ENCODE results near the gene FAM111A. TPM values are rescaled to one million over a fixed set of nuclear protein-coding genes. Genes with fewer than 3 reads are reported as not detected.
"Not testable (repeated sequence)": the region's sequence is repeated elsewhere in the genome, so short reads cannot be mapped to it uniquely, and the experiment has no call there.

Gene FAM111A
- 100 to 1,000 TPM; 154 to 167 TPM for total RNA-seq

GRCh38 chr11:59142530-59143507 is at the start of gene FAM111A:
FAM111A (plus strand) TSS chr11:59142856; CDS start chr11:59148873, 6,017 bp downstream.
- peaks cover 55% of the 10 kb centered on the region for H3K4me1 Mint-ChIP-seq (ENCODE audit: low read depth)

GRCh38 chr11:59093576-59093975 is 49.1 kb upstream of the FAM111A start:
- POLR2A ChIA-PET; DNase-seq; H3K27ac Mint-ChIP-seq; H3K36me3 Mint-ChIP-seq (ENCODE audit: low read depth); ATAC-seq; H3K4me1 Mint-ChIP-seq (ENCODE audit: low read depth); H3K4me3 Mint-ChIP-seq; H3K9me3 Mint-ChIP-seq (ENCODE audit: insufficient read depth): not testable (repeated sequence)
- CTCF ChIA-PET: interaction anchor here (0.8 kb wide), 1 partner anchor 42 kb away, joined by 3 read pairs; no protein-coding TSS in a partner anchor
- H3K27me3 Mint-ChIP-seq (ENCODE audit: low read depth): peaks cover 24% of the 10 kb centered on the region

More at GRCh38 chr11:59142530-59143507, at the start of gene FAM111A:
- Mint-ChIP-seq H3K36me3 (ENCODE audit: low read depth) (peaks cover 57% of the 10 kb centered on the region), H3K27ac (peak within 1 kb of the TSS; percentile 97), H3K4me3 (peak within 1 kb of the TSS; percentile 97), H3K27me3 (ENCODE audit: low read depth) (no peaks in the 10 kb centered on the region), H3K9me3 (ENCODE audit: insufficient read depth) (no peaks in the 10 kb centered on the region)
- DNase-seq (peak; percentile 94), ATAC-seq (peak; percentile 93)
- ChIA-PET POLR2A (interaction anchor here (0.6 to 3.1 kb wide), 8 partner anchors 9 to 407 kb away, joined by 3 to 27 read pairs (median 4); partner anchors contain the start of genes DTX4 and FAM111B), CTCF (interaction anchor here (0.7 to 9.1 kb wide), 12 partner anchors 8 to 617 kb away, joined by 3 to 178 read pairs (median 6); partner anchors contain the start of genes DTX4 and FAM111B)

- CTCF ChIA-PET: interaction anchor here (1.1 kb wide), 1 partner anchor 12 kb away, joined by 4 read pairs; the partner anchor contains the start of gene FAM111B
- H3K27ac Mint-ChIP-seq; H3K4me1 Mint-ChIP-seq (ENCODE audit: low read depth); POLR2A ChIA-PET; H3K36me3 Mint-ChIP-seq (ENCODE audit: low read depth); ATAC-seq; DNase-seq; H3K9me3 Mint-ChIP-seq (ENCODE audit: insufficient read depth); H3K4me3 Mint-ChIP-seq: not testable (repeated sequence)
- peaks cover 29% of the 10 kb centered on the region for H3K27me3 Mint-ChIP-seq (ENCODE audit: low read depth)
Observed at GRCh38 chr11:59095225-59095624, 47.4 kb upstream of the FAM111A start.

- CTCF ChIA-PET: interaction anchor here (1.0 to 2.9 kb wide), 4 partner anchors 15 to 61 kb away, joined by 3 to 47 read pairs (median 14); no protein-coding TSS in a partner anchor
- H3K9me3 Mint-ChIP-seq (ENCODE audit: insufficient read depth); H3K4me3 Mint-ChIP-seq; ATAC-seq; H3K36me3 Mint-ChIP-seq (ENCODE audit: low read depth); POLR2A ChIA-PET; H3K4me1 Mint-ChIP-seq (ENCODE audit: low read depth); H3K27ac Mint-ChIP-seq; DNase-seq: not testable (repeated sequence)
- peaks cover 35% of the 10 kb centered on the region for H3K27me3 Mint-ChIP-seq (ENCODE audit: low read depth)
Observed at GRCh38 chr11:59095972-59096575, 46.6 kb upstream of the FAM111A start.

- DNase-seq: peak; percentile 77
- Mint-ChIP-seq H3K36me3 (ENCODE audit: low read depth) (no peaks in the 10 kb centered on the region), H3K9me3 (ENCODE audit: insufficient read depth) (no peaks in the 10 kb centered on the region), H3K4me1 (ENCODE audit: low read depth) (peaks cover 15% of the 10 kb centered on the region), H3K27ac (no peak overlapping the region), H3K4me3 (no peak overlapping the region), H3K27me3 (ENCODE audit: low read depth) (peaks cover 30% of the 10 kb centered on the region)
- ATAC-seq: peak; percentile 79
- ChIA-PET POLR2A (interaction anchor here (0.8 kb wide), 1 partner anchor 10 kb away, joined by 3 read pairs; no protein-coding TSS in a partner anchor), CTCF (interaction anchor here (0.7 to 2.9 kb wide), 7 partner anchors 9 to 60 kb away, joined by 3 to 47 read pairs (median 4); partner anchors contain the start of gene FAM111B)
Observed at GRCh38 chr11:59097113-59097708, 45.4 kb upstream of the FAM111A start.

- peaks cover 21% of the 10 kb centered on the region for H3K4me1 Mint-ChIP-seq (ENCODE audit: low read depth)
Observed at GRCh38 chr11:59097938-59098337, 44.7 kb upstream of the FAM111A start.

GRCh38 chr11:59102259-59102765 is 40.3 kb upstream of the FAM111A start:
- ChIA-PET CTCF (interaction anchor here (1.1 to 4.3 kb wide), 4 partner anchors 34 to 56 kb away, joined by 3 to 22 read pairs (median 8); no protein-coding TSS in a partner anchor), POLR2A (no interaction called here)
- Mint-ChIP-seq H3K36me3 (ENCODE audit: low read depth) (peaks cover 14% of the 10 kb centered on the region), H3K4me1 (ENCODE audit: low read depth) (peaks cover 39% of the 10 kb centered on the region), H3K9me3 (ENCODE audit: insufficient read depth) (no peaks in the 10 kb centered on the region), H3K27me3 (ENCODE audit: low read depth) (peaks cover 31% of the 10 kb centered on the region), H3K27ac (peak overlapping the region; percentile 35), H3K4me3 (peak overlapping the region; percentile 71)
- ATAC-seq (peak; percentile 40), DNase-seq (peak; percentile 79)

More at GRCh38 chr11:59097938-59098337, 44.7 kb upstream of the FAM111A start:
- H3K27me3 Mint-ChIP-seq (ENCODE audit: low read depth): peaks cover 27% of the 10 kb centered on the region
- not testable (repeated sequence) for H3K36me3 Mint-ChIP-seq (ENCODE audit: low read depth); DNase-seq; H3K4me3 Mint-ChIP-seq; H3K27ac Mint-ChIP-seq; ATAC-seq; H3K9me3 Mint-ChIP-seq (ENCODE audit: insufficient read depth)
- POLR2A ChIA-PET: interaction anchor here (0.8 kb wide), 1 partner anchor 10 kb away, joined by 3 read pairs; no protein-coding TSS in a partner anchor
- CTCF ChIA-PET: interaction anchor here (0.7 to 2.9 kb wide), 7 partner anchors 9 to 60 kb away, joined by 3 to 47 read pairs (median 4); partner anchors contain the start of gene FAM111B

- Mint-ChIP-seq H3K27me3 (ENCODE audit: low read depth) (peaks cover 11% of the 10 kb centered on the region), H3K9me3 (ENCODE audit: insufficient read depth) (no peaks in the 10 kb centered on the region), H3K4me3 (peak within 1 kb of the TSS; percentile 92), H3K4me1 (ENCODE audit: low read depth) (peaks cover 70% of the 10 kb centered on the region), H3K27ac (peak within 1 kb of the TSS; percentile 86), H3K36me3 (ENCODE audit: low read depth) (peaks cover 52% of the 10 kb centered on the region)
- DNase-seq (peak; percentile 89), ATAC-seq (peak; percentile 95)
- ChIA-PET POLR2A (interaction anchor here (0.6 to 3.5 kb wide), 12 partner anchors 13 to 558 kb away, joined by 3 to 27 read pairs (median 4); partner anchors contain the start of gene FAM111A), CTCF (interaction anchor here (0.6 to 5.9 kb wide), 13 partner anchors 9 to 539 kb away, joined by 3 to 44 read pairs (median 5); partner anchors contain the start of genes DTX4 and FAM111A)
Observed at GRCh38 chr11:59106363-59107336, 36.0 kb upstream of the FAM111A start, which contains the start of gene FAM111B. FAM111B (plus strand) TSS chr11:59107237; CDS start chr11:59109626, 2,389 bp downstream.

GRCh38 chr11:59107721-59108120 is 34.9 kb upstream of the FAM111A start:
- ChIA-PET POLR2A (interaction anchor here (0.7 to 3.5 kb wide), 4 partner anchors 10 to 37 kb away, joined by 3 to 27 read pairs (median 20); partner anchors contain the start of gene FAM111A), CTCF (interaction anchor here (1.1 to 5.9 kb wide), 10 partner anchors 28 to 540 kb away, joined by 3 to 44 read pairs (median 6); partner anchors contain the start of genes DTX4 and FAM111A)
- DNase-seq (peak; percentile 50), ATAC-seq (peak; percentile 3)
- Mint-ChIP-seq H3K4me3 (peak overlapping the region; percentile 92), H3K27me3 (ENCODE audit: low read depth) (peaks cover 11% of the 10 kb centered on the region), H3K36me3 (ENCODE audit: low read depth) (peaks cover 62% of the 10 kb centered on the region), H3K27ac (peak overlapping the region; percentile 86), H3K4me1 (ENCODE audit: low read depth) (peaks cover 64% of the 10 kb centered on the region)
- H3K9me3 Mint-ChIP-seq (ENCODE audit: insufficient read depth): not testable (repeated sequence)

- Mint-ChIP-seq H3K4me1 (ENCODE audit: low read depth) (peaks cover 41% of the 10 kb centered on the region), H3K27me3 (ENCODE audit: low read depth) (no peaks in the 10 kb centered on the region), H3K27ac (no peak overlapping the region), H3K4me3 (no peak overlapping the region), H3K36me3 (ENCODE audit: low read depth) (peaks cover 96% of the 10 kb centered on the region), H3K9me3 (ENCODE audit: insufficient read depth) (peaks cover 9% of the 10 kb centered on the region)
- CTCF ChIA-PET: no interaction called here
- DNase-seq (no peak), ATAC-seq (no peak)
- POLR2A ChIA-PET: no interaction called here
Observed at GRCh38 chr11:59112494-59112893, 30.2 kb upstream of the FAM111A start.
